AG04450 (cell line): ENCODE results near the gene VPS39. TPM values are rescaled to one million over a fixed set of nuclear protein-coding genes. Genes with fewer than 3 reads are reported as not detected.

Experiments
- CTCF ChIA-PET: fragments of 300-600, 350-600 bp; formaldehyde crosslinking; extraction: SDS; loops from one replicate; lab custom pipeline; 2022; ENCODE audit warnings: antibody characterized with exemption, inconsistent platforms; lab: Charles Lee
- POLR2A ChIA-PET: fragments of 350-600 bp; formaldehyde crosslinking; extraction: SDS; loops from one replicate; lab custom pipeline; 2021; ENCODE audit warnings: antibody characterized with exemption, inconsistent platforms; lab: Yijun Ruan, JAX
- DNase-seq: peaks from one replicate; pipeline ENCODE4 v3.0.0-alpha.2; 2011; ENCODE audit warnings: low read depth, low spot score
- H3K27ac ChIP-seq: one replicate; pipeline ENCODE4 v1.5.1; 2012; ENCODE audit warnings: low read depth, low read length, control low read depth
- H3K27me3 ChIP-seq: one replicate; pipeline ENCODE4 v1.6.0; 2012; ENCODE audit warnings: low read length; ENCODE audit not compliant: control insufficient read depth, insufficient read depth
- H3K4me3 ChIP-seq: 2 replicates; pipeline ENCODE4 v1.5.1; 2011; ENCODE audit warnings: mild to moderate bottlenecking, low read depth, low read length, control low read depth
- H3K9me3 ChIP-seq: 2 replicates; pipeline ENCODE4 v1.5.1; 2012; ENCODE audit warnings: low read length; ENCODE audit not compliant: control insufficient read depth, insufficient read depth
- polyA plus RNA-seq: library from polyadenylated mRNA; depleted of rRNA; stranded (reverse); fragments of >200 nt; gene quantifications from 2 replicates; pipeline ENCODE4 v1.2.3, GENCODE V29; 2011
- TF ChIP-seq, protein P1 (sequence below): IDR thresholded peaks from 2 replicates; pipeline ENCODE4 v1.5.1; 2011; ENCODE audit warnings: low read depth, low read length, control low read depth, inconsistent platforms

Gene VPS39
- polyA plus RNA-seq, 1 experiment = 69.0 TPM

DNA sequence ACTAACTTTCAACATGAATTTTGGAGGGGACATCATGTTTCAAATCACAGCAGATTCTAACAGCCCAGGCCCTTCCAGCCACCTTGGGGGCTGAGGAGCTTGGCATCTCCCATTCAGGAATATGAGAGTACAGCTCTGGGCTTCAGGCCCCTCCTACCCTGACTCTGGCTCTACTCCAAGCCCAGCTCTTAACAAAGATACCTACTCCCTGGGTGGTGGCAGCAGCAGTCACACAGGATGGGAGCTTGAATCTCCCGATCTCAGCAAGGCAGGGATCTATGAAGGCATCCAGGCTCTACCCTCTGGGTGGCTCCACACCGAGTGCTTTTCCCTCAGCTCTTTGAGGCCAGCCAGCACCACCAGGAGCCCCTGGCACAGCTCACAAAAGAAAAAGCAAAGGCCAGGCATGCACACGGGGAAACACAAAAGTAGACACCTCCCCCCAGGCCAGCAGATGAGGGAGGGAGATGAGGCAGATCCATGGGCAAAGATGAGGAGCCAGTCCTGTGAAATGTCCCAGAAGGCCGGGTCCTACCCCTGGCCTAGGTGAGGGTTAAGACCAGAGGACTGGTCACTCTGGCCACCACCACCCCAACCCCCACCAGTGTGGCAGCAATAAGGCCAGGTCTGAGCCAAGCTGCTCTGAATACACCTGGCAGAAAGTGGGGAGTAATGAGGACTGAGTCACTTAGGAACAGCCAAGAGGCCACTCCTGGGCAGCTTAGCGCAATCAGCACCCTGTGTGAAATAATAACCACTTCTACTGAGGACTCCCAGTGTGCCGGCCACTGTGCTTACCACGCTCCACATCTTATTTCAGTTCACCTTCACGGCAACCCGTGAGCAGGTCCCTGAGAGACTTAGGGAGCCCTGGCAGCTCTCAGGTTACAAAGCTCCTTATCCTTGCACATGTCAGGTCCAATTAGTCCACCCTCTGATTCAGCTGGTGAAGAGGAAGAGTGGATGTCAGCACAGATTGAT, 76.0 kb downstream of the VPS39 start:
- Histone ChIP-seq H3K4me3 (no peak overlapping the region), H3K9me3 (no peaks in the 10 kb centered on the region), H3K27ac (no peak overlapping the region), H3K27me3 (peaks cover 30% of the 10 kb centered on the region)
- TF ChIP-seq, protein P1, sequence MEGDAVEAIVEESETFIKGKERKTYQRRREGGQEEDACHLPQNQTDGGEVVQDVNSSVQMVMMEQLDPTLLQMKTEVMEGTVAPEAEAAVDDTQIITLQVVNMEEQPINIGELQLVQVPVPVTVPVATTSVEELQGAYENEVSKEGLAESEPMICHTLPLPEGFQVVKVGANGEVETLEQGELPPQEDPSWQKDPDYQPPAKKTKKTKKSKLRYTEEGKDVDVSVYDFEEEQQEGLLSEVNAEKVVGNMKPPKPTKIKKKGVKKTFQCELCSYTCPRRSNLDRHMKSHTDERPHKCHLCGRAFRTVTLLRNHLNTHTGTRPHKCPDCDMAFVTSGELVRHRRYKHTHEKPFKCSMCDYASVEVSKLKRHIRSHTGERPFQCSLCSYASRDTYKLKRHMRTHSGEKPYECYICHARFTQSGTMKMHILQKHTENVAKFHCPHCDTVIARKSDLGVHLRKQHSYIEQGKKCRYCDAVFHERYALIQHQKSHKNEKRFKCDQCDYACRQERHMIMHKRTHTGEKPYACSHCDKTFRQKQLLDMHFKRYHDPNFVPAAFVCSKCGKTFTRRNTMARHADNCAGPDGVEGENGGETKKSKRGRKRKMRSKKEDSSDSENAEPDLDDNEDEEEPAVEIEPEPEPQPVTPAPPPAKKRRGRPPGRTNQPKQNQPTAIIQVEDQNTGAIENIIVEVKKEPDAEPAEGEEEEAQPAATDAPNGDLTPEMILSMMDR = no peak
- ChIA-PET CTCF (interaction anchor here (1.1 to 1.7 kb wide), 2 partner anchors 48 to 65 kb away, joined by 3 to 7 read pairs; no protein-coding TSS in a partner anchor), POLR2A (no interaction called here)
- no peak for DNase-seq

DNA sequence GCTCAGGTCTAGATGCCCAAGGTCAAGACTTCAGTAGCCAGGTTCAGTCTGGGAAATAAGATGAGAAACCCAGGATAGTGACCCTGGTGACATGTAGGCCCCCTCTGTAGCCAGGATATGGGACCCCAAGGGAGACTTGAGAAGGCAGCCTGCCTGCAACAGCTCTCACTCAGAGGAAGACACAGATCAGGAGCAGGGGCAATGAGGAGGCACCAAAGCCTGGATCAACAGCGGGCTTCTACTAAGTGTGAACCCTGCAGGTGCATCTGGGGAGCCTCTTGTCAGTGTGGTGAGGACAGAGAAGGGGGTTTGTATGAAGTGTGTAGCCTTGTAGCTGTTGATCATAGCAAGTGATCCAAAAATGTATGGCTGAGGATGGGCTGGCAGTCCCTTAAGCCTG, 77.1 kb downstream of the VPS39 start:
- DNase-seq = no peak
- Histone ChIP-seq H3K9me3 (no peaks in the 10 kb centered on the region), H3K27ac (no peak overlapping the region), H3K27me3 (peaks cover 32% of the 10 kb centered on the region), H3K4me3 (no peak overlapping the region)
- ChIA-PET POLR2A (no interaction called here), CTCF (no interaction called here)
- TF ChIP-seq, protein P1 = no peak

DNA sequence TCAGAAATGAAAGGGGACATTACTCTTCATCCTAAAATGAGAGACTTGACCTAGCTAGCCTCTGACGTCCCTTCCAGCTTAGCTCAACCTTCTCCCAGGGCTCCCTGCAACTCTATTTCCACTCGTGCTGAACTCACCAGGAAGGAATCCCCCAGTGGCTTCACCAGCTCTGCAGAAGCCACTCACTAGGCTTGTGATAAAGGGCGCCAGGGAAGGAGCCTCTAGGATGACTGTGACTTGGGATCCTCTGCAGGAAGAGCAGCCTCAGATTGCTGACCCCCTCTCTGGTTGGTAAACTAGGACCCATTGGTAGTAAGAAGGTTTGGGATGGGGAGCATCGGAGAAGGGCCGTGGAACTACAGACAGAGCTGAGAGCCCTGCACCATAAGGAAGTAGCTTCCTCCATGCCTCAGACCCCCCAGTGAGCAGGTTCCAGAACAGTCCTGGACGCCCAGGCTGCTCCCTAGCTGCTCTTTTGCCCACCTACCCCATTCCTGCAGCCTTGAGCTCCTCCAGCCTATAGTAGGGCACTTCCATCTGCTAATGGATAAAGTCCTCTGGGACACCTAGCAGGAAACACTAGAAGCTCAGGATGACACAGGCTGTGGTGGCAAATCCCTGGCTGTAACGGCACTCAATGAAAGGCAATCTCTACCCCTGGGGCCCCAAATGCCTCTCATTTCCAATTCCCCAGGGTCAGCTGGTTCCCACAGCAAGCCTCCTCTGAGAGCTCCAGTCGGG, 77.7 kb downstream of the VPS39 start:
- H3K4me3 ChIP-seq = no peak overlapping the region
- TF ChIP-seq, protein P1 = no peak
- peaks cover 32% of the 10 kb centered on the region for H3K27me3 ChIP-seq
- no peak for DNase-seq
- H3K9me3 ChIP-seq = no peaks in the 10 kb centered on the region
- H3K27ac ChIP-seq = no peak overlapping the region
- ChIA-PET POLR2A (no interaction called here), CTCF (interaction anchor here (1.2 kb wide), 1 partner anchor 46 kb away, joined by 4 read pairs; no protein-coding TSS in a partner anchor)

DNA sequence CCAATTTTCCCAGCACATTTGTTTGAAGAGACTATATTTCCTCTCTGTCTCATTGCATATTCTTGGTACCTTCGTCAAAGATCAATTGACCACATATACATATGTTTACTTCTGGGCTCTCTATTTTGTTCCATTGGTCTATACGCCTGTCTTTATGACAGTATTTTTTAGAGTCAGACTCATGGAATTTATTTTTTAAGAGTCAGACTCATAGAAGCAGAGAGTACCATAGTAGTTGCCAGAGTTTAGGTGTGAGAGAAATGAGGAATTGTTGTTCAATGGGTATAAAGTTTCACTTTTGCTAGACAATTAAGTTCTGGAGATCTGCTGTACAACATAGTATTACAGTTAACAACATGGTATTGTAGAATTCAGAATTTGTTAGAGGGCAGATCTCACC, 78.7 kb downstream of the VPS39 start:
- Histone ChIP-seq H3K4me3 (no peak overlapping the region), H3K27ac (no peak overlapping the region), H3K27me3 (peaks cover 36% of the 10 kb centered on the region), H3K9me3 (no peaks in the 10 kb centered on the region)
- TF ChIP-seq, protein P1 = no peak
- no peak for DNase-seq
- ChIA-PET CTCF (interaction anchor here (1.2 kb wide), 1 partner anchor 45 kb away, joined by 4 read pairs; no protein-coding TSS in a partner anchor), POLR2A (no interaction called here)

DNA sequence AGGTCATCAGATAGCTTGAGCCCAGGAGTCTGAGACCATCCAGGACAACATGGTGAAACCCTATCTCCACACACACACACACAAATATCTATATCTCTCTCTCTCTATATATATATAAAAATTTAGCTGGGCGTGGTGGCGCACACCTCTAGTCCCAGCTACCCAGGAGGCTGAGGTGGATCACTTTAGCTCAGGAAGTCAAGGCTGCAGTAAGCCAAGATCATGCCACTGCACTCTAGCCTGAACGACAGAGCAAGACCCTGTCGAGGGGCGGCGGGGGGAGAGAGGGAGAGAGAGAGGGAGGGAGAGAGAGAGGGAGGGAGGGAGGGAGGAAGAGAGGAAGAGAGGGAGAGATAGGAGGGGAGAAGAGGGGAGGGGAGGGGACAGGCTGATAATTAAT, 79.6 kb downstream of the VPS39 start:
- no peak for DNase-seq
- Histone ChIP-seq H3K9me3 (no peaks in the 10 kb centered on the region), H3K4me3 (no peak overlapping the region), H3K27ac (no peak overlapping the region), H3K27me3 (peaks cover 37% of the 10 kb centered on the region)
- ChIA-PET CTCF (no interaction called here), POLR2A (no interaction called here)
- TF ChIP-seq, protein P1 = no peak
